NCI-H187 treated with DMSO at 0.1 percent for 48 hours (cell line): ENCODE data around the gene PMVK.
A peak's percentile ranks its signal among the peaks of the same experiment; 100 is the strongest.

Experiments used
- DNase-seq: peaks from one replicate; lab custom pipeline; 2025; lab: John Stamatoyannopoulos, UW

PMVK gene

DNA sequence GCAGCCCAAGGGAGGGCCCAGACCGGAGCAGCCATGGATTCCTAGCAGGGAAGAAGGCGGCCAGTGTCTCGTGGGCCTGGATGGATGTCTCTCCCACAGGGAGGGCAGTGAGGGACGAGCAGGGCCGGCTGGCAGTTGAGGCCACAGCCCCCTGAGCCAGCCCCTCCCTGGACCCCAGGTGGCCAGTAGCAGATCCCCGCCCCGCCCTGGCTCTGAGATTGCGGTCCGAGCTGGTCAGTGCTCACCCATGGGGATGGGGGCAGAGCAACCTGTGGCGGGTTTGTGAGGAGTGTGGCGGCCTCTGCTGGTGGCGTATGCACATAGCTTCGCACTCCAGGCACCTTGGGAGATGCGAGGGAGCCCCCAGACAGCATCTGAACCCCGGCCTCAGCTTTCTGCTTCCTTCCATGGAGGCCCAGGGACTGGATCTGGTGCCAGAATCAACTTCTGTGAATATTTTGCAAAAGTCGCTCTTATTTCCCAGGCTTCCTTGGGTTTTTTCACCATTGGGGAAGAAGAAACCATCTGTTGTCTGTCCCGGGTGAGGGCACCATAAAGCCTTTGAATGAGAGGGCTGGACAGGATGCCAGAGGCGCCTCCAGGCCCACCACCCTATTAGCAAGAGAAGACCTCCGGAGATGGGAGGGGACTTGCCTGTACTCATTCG lies 58.0 kb downstream of the PMVK start:
- peak; percentile 39 for DNase-seq

GRCh38 chr1:154877370-154877974 lies 59.0 kb downstream of the PMVK start:
- DNase-seq: no peak

- DNase-seq: no peak
These were observed 59.6 kb downstream of the PMVK start for GRCh38 chr1:154876842-154877369.
